Neural cell (in vitro differentiated cells): ENCODE measurements around the gene HSPB2.

Experiments
- CTCF ChIP-seq: fragments of 450-650 bp; IDR thresholded peaks from 2 replicates; pipeline ENCODE4 v1.5.1; 2014; ENCODE audit warnings: antibody characterized with exemption, mild to moderate bottlenecking, moderate library complexity; ENCODE audit not compliant: poor library complexity, severe bottlenecking
- EP300 ChIP-seq: fragments of 450-650 bp; conservative IDR thresholded peaks from 2 replicates; pipeline ENCODE4 v1.6.1; 2014; ENCODE audit warnings: antibody characterized with exemption, mild to moderate bottlenecking, moderate library complexity; ENCODE audit not compliant: poor library complexity, severe bottlenecking
- EZH2 ChIP-seq: fragments of 200-600, 300-800 bp; shearing (Covaris generic), sonication (generic); IDR thresholded peaks from 2 replicates; pipeline ENCODE4 v1.6.1; 2014; ENCODE audit warnings: antibody characterized with exemption, low read length, borderline replicate concordance, mild to moderate bottlenecking; ENCODE audit not compliant: insufficient read depth, poor library complexity, severe bottlenecking
- MXI1 ChIP-seq: fragments of 450-650 bp; conservative IDR thresholded peaks from 2 replicates; pipeline ENCODE4 v1.6.1; 2014; ENCODE audit warnings: antibody characterized with exemption, mild to moderate bottlenecking; ENCODE audit not compliant: poor library complexity, severe bottlenecking
- RAD21 ChIP-seq: fragments of 450-650 bp; conservative IDR thresholded peaks from 2 replicates; pipeline ENCODE4 v1.6.1; 2014; ENCODE audit warnings: antibody characterized with exemption, mild to moderate bottlenecking, moderate library complexity
- SMC3 ChIP-seq: fragments of 450-650 bp; conservative IDR thresholded peaks from 2 replicates; pipeline ENCODE4 v1.6.1; 2014; ENCODE audit warnings: antibody characterized with exemption, mild to moderate bottlenecking, moderate library complexity; ENCODE audit not compliant: poor library complexity

GRCh38 chr11:111937844-111938243, 25.3 kb downstream of the HSPB2 start:
- no peak for TF ChIP-seq RAD21
- no peak for TF ChIP-seq SMC3
- TF ChIP-seq CTCF = no peak
- no peak for TF ChIP-seq EP300
- no peak for TF ChIP-seq EZH2
- TF ChIP-seq MXI1 = no peak
